IPS-NIHi7 (cell line): ENCODE measurements around the gene KCP.
A peak's percentile ranks its signal among the peaks of the same experiment; 100 is the strongest.

Experiments
- DNase-seq: peaks from one replicate; pipeline ENCODE4 v3.0.0; 2012; ENCODE audit warnings: mixed read lengths; ENCODE audit errors: extremely low spot score

KCP gene

GRCh38 chr7:128827971-128828711, 82.4 kb downstream of the KCP start:
- DNase-seq: no peak

DNA sequence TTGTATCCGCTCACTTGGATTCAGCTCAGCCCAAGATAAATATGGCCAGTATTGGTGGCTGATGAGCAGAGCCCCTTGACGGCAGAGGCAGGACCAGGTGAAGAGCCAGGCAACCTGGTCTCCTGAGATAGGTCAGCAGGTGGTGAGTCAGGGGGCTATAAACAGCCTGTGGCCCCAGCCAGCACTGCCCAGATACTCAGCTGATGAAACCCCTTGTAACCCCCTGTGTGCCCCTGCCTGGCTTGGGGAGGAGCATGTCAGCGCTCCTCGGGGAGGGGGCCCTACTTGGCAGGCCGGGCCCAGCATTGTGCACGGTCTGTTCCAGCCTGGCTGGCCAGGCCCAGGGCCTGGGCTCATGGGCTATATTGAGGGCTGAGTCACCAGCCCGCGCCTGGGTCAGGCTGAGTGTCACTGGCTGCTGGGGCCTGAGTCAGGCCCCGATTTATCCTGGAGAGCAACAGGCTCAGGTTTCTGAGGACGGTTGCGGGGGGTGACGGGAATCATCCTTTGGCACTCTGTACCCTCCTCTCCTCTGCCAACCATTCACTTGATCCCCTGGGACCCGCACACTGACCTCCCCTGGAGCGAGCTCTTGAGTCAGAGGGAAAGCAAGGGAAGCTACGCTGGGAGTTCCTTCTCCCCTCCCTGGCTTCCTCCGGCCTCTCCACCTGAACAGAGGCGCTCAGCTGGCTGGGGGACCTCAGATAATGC, 83.1 kb downstream of the KCP start:
- peak; percentile 62 for DNase-seq

GRCh38 chr7:128826916-128827247, 83.6 kb downstream of the KCP start:
- no peak for DNase-seq
